ENCODE data around the gene ENOX1.

The ENOX1 gene

GRCh38 chr13:43232873-43233265, 553.9 kb downstream of the ENOX1 start:
- no peak for DNase-seq

- no peak for DNase-seq
Measured at GRCh38 chr13:43232144-43232872, 554.5 kb downstream of the ENOX1 start.

GRCh38 chr13:43230989-43231388, 555.8 kb downstream of the ENOX1 start:
- no peak for DNase-seq

- no peak for DNase-seq
Measured at GRCh38 chr13:43229506-43229905, 557.3 kb downstream of the ENOX1 start.

GRCh38 chr13:43227721-43228120, 559.1 kb downstream of the ENOX1 start:
- DNase-seq, result no peak

GRCh38 chr13:43223216-43223615, 563.6 kb downstream of the ENOX1 start:
- DNase-seq, result no peak

- no peak for DNase-seq
Measured at GRCh38 chr13:43222086-43222485, 564.7 kb downstream of the ENOX1 start.

- no peak for DNase-seq
Measured at GRCh38 chr13:43221611-43222010, 565.2 kb downstream of the ENOX1 start.

- no peak for DNase-seq
Measured at GRCh38 chr13:43220873-43221595, 565.7 kb downstream of the ENOX1 start.

- no peak for DNase-seq
Measured at GRCh38 chr13:43214124-43214523, 572.6 kb downstream of the ENOX1 start.

- DNase-seq, result no peak
Measured at GRCh38 chr13:43206838-43207237, 579.9 kb downstream of the ENOX1 start.

GRCh38 chr13:43205416-43205815, 581.4 kb downstream of the ENOX1 start:
- DNase-seq, result no peak

GRCh38 chr13:43204591-43204990, 582.2 kb downstream of the ENOX1 start:
- no peak for DNase-seq

GRCh38 chr13:43203781-43204180, 583.0 kb downstream of the ENOX1 start:
- DNase-seq, result no peak

GRCh38 chr13:43200736-43201135, 586.0 kb downstream of the ENOX1 start:
- no peak for DNase-seq

- DNase-seq, result no peak
Measured at GRCh38 chr13:43200307-43200706, 586.5 kb downstream of the ENOX1 start.

GRCh38 chr13:43196750-43197370, 589.9 kb downstream of the ENOX1 start:
- DNase-seq, result no peak

GRCh38 chr13:43196086-43196621, 590.6 kb downstream of the ENOX1 start:
- no peak for DNase-seq

- DNase-seq, result no peak
Measured at GRCh38 chr13:43195551-43195950, 591.2 kb downstream of the ENOX1 start.

- DNase-seq, result no peak
Measured at GRCh38 chr13:43195112-43195511, 591.7 kb downstream of the ENOX1 start.

- no peak for DNase-seq
Measured at GRCh38 chr13:43193789-43194420, 592.9 kb downstream of the ENOX1 start.

GRCh38 chr13:43191546-43191945, 595.2 kb downstream of the ENOX1 start:
- DNase-seq, result no peak

- DNase-seq, result no peak
Measured at GRCh38 chr13:43185226-43185625, 601.5 kb downstream of the ENOX1 start.

Data from effector CD8-positive, alpha-beta T cell (primary cell).